Activated CD8-positive, alpha-beta T cell treated with anti-CD3 and anti-CD28 coated beads for 36 hours (primary cell): ENCODE results near the gene OR52E4. TPM values are rescaled to one million over a fixed set of nuclear protein-coding genes. Genes with fewer than 3 reads are reported as not detected.

Experiments
- ATAC-seq: fragments of 200-7000 bp; cut with Tn5 transposase; one replicate; pipeline ENCODE4 v1.10.0; 2021; ENCODE audit warnings: mild to moderate bottlenecking, moderate library complexity
- CTCF ChIA-PET: fragments of 350-600 bp; sonication (Branson Sonifier 250); formaldehyde crosslinking; loops from one replicate; lab custom pipeline; 2021; ENCODE audit warnings: antibody characterized with exemption; lab: Charles Lee
- POLR2A ChIA-PET: fragments of 350-600 bp; sonication (Branson Sonifier 250); formaldehyde crosslinking; loops from one replicate; lab custom pipeline; 2021; ENCODE audit warnings: antibody characterized with exemption; lab: Charles Lee
- DNase-seq: peaks from one replicate; pipeline ENCODE4 v3.0.0-alpha.2; 2020
- H3K27ac Mint-ChIP-seq: one replicate; pipeline ENCODE4 v1.8.0; 2021; ENCODE audit warnings: mild to moderate bottlenecking, mixed read lengths
- H3K27me3 Mint-ChIP-seq: one replicate; pipeline ENCODE4 v1.8.0; 2021; ENCODE audit warnings: mixed read lengths
- H3K36me3 Mint-ChIP-seq: one replicate; pipeline ENCODE4 v1.8.0; 2021; ENCODE audit warnings: low read depth, mixed read lengths
- H3K4me1 Mint-ChIP-seq: one replicate; pipeline ENCODE4 v1.8.0; 2021; ENCODE audit warnings: low read depth, mixed read lengths
- H3K4me3 Mint-ChIP-seq: one replicate; pipeline ENCODE4 v1.8.0; 2021; ENCODE audit warnings: mild to moderate bottlenecking, moderate library complexity, mixed read lengths
- H3K9me3 Mint-ChIP-seq: one replicate; pipeline ENCODE4 v1.8.0; 2021; ENCODE audit warnings: mixed read lengths
- CTCF ChIP-seq: fragments of 200-600 bp; IDR thresholded peaks from one replicate; pipeline ENCODE4 v1.8.0; 2022; ENCODE audit warnings: antibody characterized with exemption, mild to moderate bottlenecking
- intact Hi-C: fragments of 100-400 bp; cut with micrococcal nuclease; formaldehyde crosslinking; loops from one replicate; pipeline ENCODE4 v1.10.0; 2022
- total RNA-seq, 2 experiments: library from RNA; stranded (reverse); gene quantifications; one replicate each; pipeline ENCODE4 v1.2.3, GENCODE V29; 2021

OR52E4 gene
- total RNA-seq, 2 experiments from 2014 or later, result not detected

GRCh38 chr11:5892908-5893307 is 12.5 kb downstream of the OR52E4 start, which contains the start of gene OR52E5:
Gene OR52E5, plus strand, starts transcription at chr11:5893208. Its CDS starts 7,569 bp downstream, at chr11:5900777.
- DNase-seq (no peak), ATAC-seq (no peak)
- ChIA-PET CTCF (no interaction called here), POLR2A (no interaction called here)
- Mint-ChIP-seq H3K9me3 (no peaks in the 10 kb centered on the region), H3K4me3 (no peak within 1 kb of the TSS), H3K36me3 (no peaks in the 10 kb centered on the region), H3K27ac (no peak within 1 kb of the TSS), H3K27me3 (peaks cover 4% of the 10 kb centered on the region), H3K4me1 (no peaks in the 10 kb centered on the region)
- TF ChIP-seq CTCF, result no peak
- intact Hi-C loops, result no loop called here

- no peak for TF ChIP-seq CTCF
- H3K9me3 Mint-ChIP-seq, result no peaks in the 10 kb centered on the region
- H3K27me3 Mint-ChIP-seq, result no peaks in the 10 kb centered on the region
- no peak overlapping the region for H3K27ac Mint-ChIP-seq
- intact Hi-C loops, result no loop called here
- ChIA-PET CTCF (no interaction called here), POLR2A (no interaction called here)
- DNase-seq (no peak), ATAC-seq (no peak)
- no peak overlapping the region for H3K4me3 Mint-ChIP-seq
- no peaks in the 10 kb centered on the region for H3K4me1 Mint-ChIP-seq
- no peaks in the 10 kb centered on the region for H3K36me3 Mint-ChIP-seq
Observed at GRCh38 chr11:5899534-5899933, 19.1 kb downstream of the OR52E4 start.

DNA sequence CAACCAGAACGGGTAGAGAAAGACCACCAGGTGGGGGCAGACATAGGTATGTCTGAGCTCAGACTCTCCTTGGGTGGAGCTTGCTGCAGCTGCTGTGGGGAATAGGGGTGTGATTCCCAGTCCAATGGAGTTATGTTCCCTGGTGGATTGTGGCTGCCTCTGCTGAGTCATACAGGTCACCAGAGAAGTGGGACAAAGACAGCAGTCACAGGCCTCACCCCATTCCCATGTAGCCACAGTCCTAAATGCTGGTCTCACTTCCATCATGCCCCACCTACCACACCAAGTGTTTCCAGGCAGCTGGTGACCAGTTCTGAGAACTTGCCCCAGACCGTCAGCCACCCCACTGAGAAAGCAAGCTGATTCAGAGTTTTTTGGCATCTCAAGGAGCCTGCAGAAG is 30.1 kb downstream of the OR52E4 start:
- DNase-seq (no peak), ATAC-seq (no peak)
- Mint-ChIP-seq H3K27ac (no peak overlapping the region), H3K27me3 (peaks cover 22% of the 10 kb centered on the region), H3K4me1 (no peaks in the 10 kb centered on the region), H3K9me3 (peaks cover 2% of the 10 kb centered on the region), H3K36me3 (no peaks in the 10 kb centered on the region), H3K4me3 (no peak overlapping the region)
- ChIA-PET CTCF (no interaction called here), POLR2A (no interaction called here)
- intact Hi-C loops, result no loop called here
- no peak for TF ChIP-seq CTCF

GRCh38 chr11:5922749-5923426 is 42.5 kb downstream of the OR52E4 start:
- no peak for TF ChIP-seq CTCF
- Mint-ChIP-seq H3K9me3 (peaks cover 10% of the 10 kb centered on the region), H3K4me3 (no peak overlapping the region), H3K27ac (no peak overlapping the region), H3K36me3 (no peaks in the 10 kb centered on the region), H3K4me1 (no peaks in the 10 kb centered on the region), H3K27me3 (no peaks in the 10 kb centered on the region)
- peak; percentile 67 for ATAC-seq
- CTCF ChIA-PET, result no interaction called here
- intact Hi-C loops, result no loop called here
- DNase-seq, result peak; percentile 45
- POLR2A ChIA-PET, result no interaction called here

DNA sequence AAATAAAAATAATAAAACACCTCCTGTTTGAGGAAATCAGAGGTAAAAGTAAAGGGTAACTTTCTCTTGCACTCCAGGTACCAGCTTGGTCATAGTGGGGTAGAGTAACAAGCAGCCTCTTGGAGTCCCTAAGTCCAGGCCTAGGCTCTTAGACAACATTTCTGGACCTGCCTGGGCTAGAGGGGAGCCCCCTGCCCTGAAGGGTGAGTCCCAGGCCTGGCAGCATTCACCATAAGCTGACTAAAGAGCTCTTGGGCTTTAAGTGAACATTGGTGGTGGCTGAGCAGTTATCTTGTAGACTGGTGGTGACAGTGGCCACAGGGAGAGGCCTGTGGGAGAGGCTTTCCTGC is 43.0 kb downstream of the OR52E4 start:
- H3K36me3 Mint-ChIP-seq, result no peaks in the 10 kb centered on the region
- H3K4me1 Mint-ChIP-seq, result no peaks in the 10 kb centered on the region
- no peak for TF ChIP-seq CTCF
- no peak for DNase-seq
- no peak for ATAC-seq
- H3K9me3 Mint-ChIP-seq, result peaks cover 14% of the 10 kb centered on the region
- no peak overlapping the region for H3K27ac Mint-ChIP-seq
- ChIA-PET POLR2A (no interaction called here), CTCF (no interaction called here)
- no peak overlapping the region for H3K4me3 Mint-ChIP-seq
- intact Hi-C loops, result no loop called here
- H3K27me3 Mint-ChIP-seq, result no peaks in the 10 kb centered on the region
